OCI-LY3 (cell line): ENCODE data around the gene LTBR.
"Not testable (repeated sequence)": the region's sequence is repeated elsewhere in the genome, so short reads cannot be mapped to it uniquely, and the experiment has no call there.

ENCODE experiments used
- H2AFZ ChIP-seq: fragments of 200-600, 300-600 bp; shearing (Covaris generic); 2 replicates; pipeline ENCODE4 v1.6.0; 2014; ENCODE audit warnings: antibody characterized with exemption, low read depth, low read length
- H3K27ac ChIP-seq: fragments of 200-600, 300-600 bp; sonication (generic); 2 replicates; pipeline ENCODE4 v1.5.1; 2014; ENCODE audit warnings: mild to moderate bottlenecking, low read length, moderate library complexity, mixed read lengths
- H3K27me3 ChIP-seq: fragments of 200-600, 300-600 bp; sonication (generic); 2 replicates; pipeline ENCODE4 v1.6.1; 2014; ENCODE audit warnings: low read depth, low read length, mixed read lengths
- H3K36me3 ChIP-seq: fragments of 200-600, 300-600 bp; sonication (generic); replicated peaks from 2 replicates; pipeline ENCODE3; 2014; ENCODE audit warnings: low read depth, low read length, mixed read lengths
- H3K4me1 ChIP-seq: fragments of 300-600, 200-600 bp; sonication (generic); 2 replicates; pipeline ENCODE4 v1.6.1; 2014; ENCODE audit warnings: low read length, mixed read lengths
- H3K4me2 ChIP-seq: fragments of 200-600, 300-600 bp; sonication (generic); 2 replicates; pipeline ENCODE4 v1.6.1; 2014; ENCODE audit warnings: low read length, mixed read lengths
- H3K4me3 ChIP-seq: fragments of 300-600, 200-600 bp; sonication (generic); 2 replicates; pipeline ENCODE4 v1.5.1; 2014; ENCODE audit warnings: antibody characterized with exemption, mild to moderate bottlenecking, low read length, moderate library complexity
- H3K79me2 ChIP-seq: fragments of 300-600, 200-600 bp; shearing (Covaris generic); 2 replicates; pipeline ENCODE4 v1.6.1; 2014; ENCODE audit warnings: mild to moderate bottlenecking, low read length, mixed read lengths
- H3K9ac ChIP-seq: fragments of 300-600, 200-600 bp; shearing (Covaris generic); 2 replicates; pipeline ENCODE4 v1.6.0; 2014; ENCODE audit warnings: mild to moderate bottlenecking, low read length, moderate library complexity
- H3K9me3 ChIP-seq: fragments of 200-600, 300-600 bp; shearing (Covaris generic); 2 replicates; pipeline ENCODE4 v1.6.1; 2014; ENCODE audit warnings: low read length, mixed read lengths; ENCODE audit not compliant: insufficient read depth
- H4K20me1 ChIP-seq: fragments of 200-600, 300-600 bp; sonication (generic); 2 replicates; pipeline ENCODE4 v1.6.1; 2016; ENCODE audit warnings: low read length, mixed read lengths; ENCODE audit not compliant: insufficient read depth
- CTCF ChIP-seq: fragments of 200-600, 300-600 bp; sonication (generic); IDR thresholded peaks from 2 replicates; pipeline ENCODE4 v1.5.1; 2014; ENCODE audit warnings: antibody characterized with exemption, low read length, low read depth
- EZH2phosphoT487 ChIP-seq: fragments of 200-600 bp; shearing (Covaris generic); IDR thresholded peaks from 2 replicates; pipeline ENCODE4 v1.6.1; 2018; ENCODE audit warnings: antibody characterized with exemption, mixed run types, low read depth

LTBR gene

GRCh38 chr12:6424866-6425265 lies 40.9 kb downstream of the LTBR start:
- no peak for TF ChIP-seq CTCF
- no peak for TF ChIP-seq EZH2phosphoT487
- no peak overlapping the region for H3K4me2 ChIP-seq
- H3K4me3 ChIP-seq = no peak overlapping the region
- H2AFZ ChIP-seq = no peak overlapping the region
- H3K27me3 ChIP-seq = no peaks in the 10 kb centered on the region; the same call in 1 of the 2 replicates
- no peak overlapping the region for H3K27ac ChIP-seq
- H3K79me2 ChIP-seq = no peaks in the 10 kb centered on the region
- no peaks in the 10 kb centered on the region for H4K20me1 ChIP-seq
- H3K9me3 ChIP-seq = no peaks in the 10 kb centered on the region
- H3K9ac ChIP-seq = no peak overlapping the region
- H3K36me3 ChIP-seq = no peaks in the 10 kb centered on the region
- peaks cover 20% of the 10 kb centered on the region for H3K4me1 ChIP-seq

- no peaks in the 10 kb centered on the region for H4K20me1 ChIP-seq
- H3K4me3 ChIP-seq = no peak overlapping the region
- no peaks in the 10 kb centered on the region for H3K9me3 ChIP-seq
- no peaks in the 10 kb centered on the region for H3K36me3 ChIP-seq
- H3K27me3 ChIP-seq = no peaks in the 10 kb centered on the region
- no peak overlapping the region for H2AFZ ChIP-seq
- no peak overlapping the region for H3K27ac ChIP-seq
- H3K79me2 ChIP-seq = no peaks in the 10 kb centered on the region
- H3K4me2 ChIP-seq = peak overlapping the region; percentile 5; the same call in 1 of the 2 replicates
- TF ChIP-seq EZH2phosphoT487 = no peak
- TF ChIP-seq CTCF = no peak
- H3K9ac ChIP-seq = no peak overlapping the region
- H3K4me1 ChIP-seq = peaks cover 20% of the 10 kb centered on the region
These were observed 41.9 kb downstream of the LTBR start for GRCh38 chr12:6425590-6426531.

GRCh38 chr12:6426882-6427671 lies 43.1 kb downstream of the LTBR start:
- H3K27me3 ChIP-seq = no peaks in the 10 kb centered on the region
- TF ChIP-seq EZH2phosphoT487 (no peak), CTCF (no peak)
- H3K4me3 ChIP-seq = peak overlapping the region; percentile 36; the same call in 1 of the 2 replicates
- H4K20me1 ChIP-seq = no peaks in the 10 kb centered on the region
- H2AFZ ChIP-seq = peak overlapping the region; percentile 8; the same call in 1 of the 2 replicates
- H3K27ac ChIP-seq = no peak overlapping the region
- peak overlapping the region; percentile 58 for H3K4me2 ChIP-seq
- H3K79me2 ChIP-seq = no peaks in the 10 kb centered on the region
- no peak overlapping the region for H3K9ac ChIP-seq
- no peaks in the 10 kb centered on the region for H3K9me3 ChIP-seq
- H3K4me1 ChIP-seq = peaks cover 20% of the 10 kb centered on the region
- H3K36me3 ChIP-seq = no peaks in the 10 kb centered on the region

- Histone ChIP-seq H3K4me1 (peaks cover 24% of the 10 kb centered on the region), H3K4me2 (peak overlapping the region; percentile 58; the same call in 1 of the 2 replicates)
- not testable (repeated sequence) for H3K27me3 ChIP-seq, H3K4me3 ChIP-seq, H3K9me3 ChIP-seq, H4K20me1 ChIP-seq, H3K9ac ChIP-seq, H3K27ac ChIP-seq, H3K79me2 ChIP-seq, H2AFZ ChIP-seq, H3K36me3 ChIP-seq
These were observed 43.8 kb downstream of the LTBR start for GRCh38 chr12:6427796-6428195.
